Fibroblast of mammary gland (primary cell): ENCODE data around the gene TNP2.
A peak's percentile ranks its signal among the peaks of the same experiment; 100 is the strongest.

ENCODE experiments used
- DNase-seq: peaks from one replicate; pipeline ENCODE4 v3.0.0-alpha.2; 2010; ENCODE audit warnings: low read depth
- H3K4me3 ChIP-seq: 2 replicates; pipeline ENCODE4 v1.5.1; 2011; ENCODE audit warnings: low read depth, mild to moderate bottlenecking, low read length, moderate library complexity; ENCODE audit not compliant: control insufficient read depth
- CTCF ChIP-seq: conservative IDR thresholded peaks from 2 replicates; pipeline ENCODE4 v1.5.1; 2011; ENCODE audit warnings: low read depth, low read length, inconsistent platforms; ENCODE audit not compliant: control insufficient read depth, insufficient read depth

Gene TNP2

GRCh38 chr16:11285842-11286241 is 16.7 kb upstream of the TNP2 start:
- TF ChIP-seq CTCF: no peak
- no peak for DNase-seq
- H3K4me3 ChIP-seq: no peak overlapping the region

- TF ChIP-seq CTCF: peak; percentile 6
Measured at GRCh38 chr16:11283820-11284248, 14.7 kb upstream of the TNP2 start.

GRCh38 chr16:11280616-11281522 is 11.7 kb upstream of the TNP2 start, which contains the start of gene PRM1:
Gene PRM1, minus strand, starts transcription at chr16:11281330. Its CDS starts 92 bp downstream, at chr16:11281238.
- H3K4me3 ChIP-seq: no peak within 1 kb of the TSS
- no peak for TF ChIP-seq CTCF
- no peak for DNase-seq

More at GRCh38 chr16:11283820-11284248, 14.7 kb upstream of the TNP2 start:
- no peak overlapping the region for H3K4me3 ChIP-seq
- peak; percentile 16 for DNase-seq

- DNase-seq: no peak
- no peak overlapping the region for H3K4me3 ChIP-seq
- TF ChIP-seq CTCF: no peak
Measured at GRCh38 chr16:11278681-11279628, 9.8 kb upstream of the TNP2 start.

- H3K4me3 ChIP-seq: no peak overlapping the region
- no peak for TF ChIP-seq CTCF
- DNase-seq: no peak
Measured at GRCh38 chr16:11277607-11278337, 8.6 kb upstream of the TNP2 start.
